ENCODE data around the gene LEFTY2. TPM values are rescaled to one million over a fixed set of nuclear protein-coding genes. Genes with fewer than 3 reads are reported as not detected.

LEFTY2 gene
- total RNA-seq, 2 donors from 2014 or later = 0.99 to 8.0 TPM

DNA sequence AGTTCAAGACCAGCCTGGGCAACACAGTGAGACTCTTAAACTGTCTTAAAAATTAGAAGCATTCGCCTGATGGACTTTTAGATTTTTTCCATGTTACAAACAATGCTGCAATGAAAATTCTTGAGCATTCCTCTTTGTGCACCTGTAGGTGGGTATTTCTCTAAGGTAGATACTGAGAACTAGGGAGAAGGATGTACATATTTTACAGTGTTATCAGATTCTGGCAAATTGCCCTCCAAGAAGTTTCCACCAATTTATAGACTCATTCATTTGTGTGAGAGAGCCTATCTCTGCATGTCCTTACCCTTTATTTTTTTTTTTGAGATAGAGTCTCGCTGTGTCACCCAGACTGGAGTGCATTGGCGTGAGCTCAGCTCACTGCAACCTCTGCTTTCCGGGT, 12.3 kb upstream of the LEFTY2 start:
- Histone ChIP-seq H3K9me3 (no peaks in the 10 kb centered on the region), H3K36me3 (replicated peaks in 1 of 2; ENCODE audit: insufficient read depth in 1 of 2, low read depth in 2 of 2) (no peaks in the 10 kb centered on the region)
- TF ChIP-seq POLR2A (IDR thresholded peaks at IDR 0.05) = no peak
- TF ChIP-seq, protein P1, sequence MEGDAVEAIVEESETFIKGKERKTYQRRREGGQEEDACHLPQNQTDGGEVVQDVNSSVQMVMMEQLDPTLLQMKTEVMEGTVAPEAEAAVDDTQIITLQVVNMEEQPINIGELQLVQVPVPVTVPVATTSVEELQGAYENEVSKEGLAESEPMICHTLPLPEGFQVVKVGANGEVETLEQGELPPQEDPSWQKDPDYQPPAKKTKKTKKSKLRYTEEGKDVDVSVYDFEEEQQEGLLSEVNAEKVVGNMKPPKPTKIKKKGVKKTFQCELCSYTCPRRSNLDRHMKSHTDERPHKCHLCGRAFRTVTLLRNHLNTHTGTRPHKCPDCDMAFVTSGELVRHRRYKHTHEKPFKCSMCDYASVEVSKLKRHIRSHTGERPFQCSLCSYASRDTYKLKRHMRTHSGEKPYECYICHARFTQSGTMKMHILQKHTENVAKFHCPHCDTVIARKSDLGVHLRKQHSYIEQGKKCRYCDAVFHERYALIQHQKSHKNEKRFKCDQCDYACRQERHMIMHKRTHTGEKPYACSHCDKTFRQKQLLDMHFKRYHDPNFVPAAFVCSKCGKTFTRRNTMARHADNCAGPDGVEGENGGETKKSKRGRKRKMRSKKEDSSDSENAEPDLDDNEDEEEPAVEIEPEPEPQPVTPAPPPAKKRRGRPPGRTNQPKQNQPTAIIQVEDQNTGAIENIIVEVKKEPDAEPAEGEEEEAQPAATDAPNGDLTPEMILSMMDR (IDR thresholded peaks at IDR 0.05) = no peak

DNA sequence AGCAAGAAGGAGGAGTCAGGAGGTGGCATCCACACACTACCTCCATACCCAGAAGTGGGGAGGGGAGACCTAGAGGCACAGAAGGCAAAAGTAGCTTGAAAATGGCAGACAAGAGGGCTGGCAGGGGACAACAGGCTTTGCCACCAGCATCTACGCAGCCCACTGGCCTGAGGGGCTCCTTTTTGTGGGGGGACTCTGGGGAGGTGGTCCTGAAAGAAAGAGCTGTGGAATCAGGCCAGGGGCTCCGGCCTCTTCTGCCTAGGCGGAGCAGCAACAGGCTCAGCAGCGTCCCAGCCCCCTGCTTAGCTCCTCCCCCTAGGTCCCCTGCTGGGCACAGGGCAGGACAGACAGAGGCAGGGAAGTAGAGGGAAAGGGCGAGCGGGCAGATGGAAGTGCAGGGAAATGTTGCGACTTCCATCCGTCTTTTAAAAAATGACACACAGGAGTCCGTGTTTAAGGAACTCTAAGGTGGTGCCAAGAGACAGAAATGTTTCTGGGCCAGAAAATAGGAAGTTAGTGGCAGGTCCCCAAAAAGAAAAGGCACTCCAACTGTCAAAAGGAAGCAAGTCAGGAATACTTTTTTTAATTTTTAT, 10.0 kb upstream of the LEFTY2 start:
- WGBS, 2 donors = 62 to 85% methylated on average over 8 to 9 of the region's 9 CpGs
- ATAC-seq (no peak), DNase-seq (no peak)
- no peaks in the 10 kb centered on the region for H3K4me1 ChIP-seq
- TF ChIP-seq POLR2A (IDR thresholded peaks at IDR 0.05) = no peak
- TF ChIP-seq, protein P1 (IDR thresholded peaks at IDR 0.05) = no peak
- H3K9me3 ChIP-seq = no peaks in the 10 kb centered on the region
- no peak overlapping the region for H3K27ac ChIP-seq
- no peak overlapping the region for H3K4me3 ChIP-seq
- no peaks in the 10 kb centered on the region for H3K36me3 ChIP-seq (replicated peaks in 1 of 2; ENCODE audit: insufficient read depth in 1 of 2, low read depth in 2 of 2)
- no peaks in the 10 kb centered on the region for H3K27me3 ChIP-seq
- intact Hi-C loops (cut with DNase I) = no loop called here

More for the DNA sequence above, 12.3 kb upstream of the LEFTY2 start:
- intact Hi-C loops (cut with DNase I) = no loop called here
- ATAC-seq = no peak
- WGBS, 2 donors = 81 to 93% methylated on average over 4 of the region's 4 CpGs
- Histone ChIP-seq H3K27ac (no peak overlapping the region), H3K27me3 (no peaks in the 10 kb centered on the region), H3K4me3 (no peak overlapping the region), H3K4me1 (no peaks in the 10 kb centered on the region)
- DNase-seq = no peak

DNA sequence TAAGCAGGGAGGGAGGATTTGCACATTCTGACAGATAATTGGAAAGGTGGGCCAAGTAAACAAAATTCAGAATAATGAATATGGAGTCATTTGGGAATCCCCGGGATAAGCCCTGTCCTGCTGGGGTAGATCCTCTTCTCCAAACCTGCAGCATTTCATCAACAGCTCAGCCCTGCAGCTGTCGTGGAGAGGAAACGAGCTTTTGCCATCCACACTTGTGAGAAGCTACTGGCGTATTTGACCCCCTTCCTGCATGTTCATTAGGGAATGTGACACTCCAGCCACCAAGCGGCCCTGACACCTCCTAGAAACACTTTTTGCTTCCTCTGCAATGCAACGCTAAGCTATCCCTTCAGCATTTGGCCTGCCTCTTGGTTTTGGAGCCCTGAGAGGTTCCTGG, 8.0 kb upstream of the LEFTY2 start:
- Histone ChIP-seq H3K36me3 (replicated peaks in 1 of 2; ENCODE audit: insufficient read depth in 1 of 2, low read depth in 2 of 2) (no peaks in the 10 kb centered on the region), H3K27ac (no peak overlapping the region), H3K9me3 (no peaks in the 10 kb centered on the region), H3K4me3 (no peak overlapping the region), H3K27me3 (no peaks in the 10 kb centered on the region), H3K4me1 (no peaks in the 10 kb centered on the region)
- TF ChIP-seq, protein P1 (IDR thresholded peaks at IDR 0.05) = no peak
- TF ChIP-seq POLR2A (IDR thresholded peaks at IDR 0.05) = no peak
- intact Hi-C loops (cut with DNase I) = no loop called here
- ATAC-seq (no peak), DNase-seq (no peak)
- 62 to 68% methylated on average over 6 of the region's 6 CpGs for WGBS, 2 donors

DNA sequence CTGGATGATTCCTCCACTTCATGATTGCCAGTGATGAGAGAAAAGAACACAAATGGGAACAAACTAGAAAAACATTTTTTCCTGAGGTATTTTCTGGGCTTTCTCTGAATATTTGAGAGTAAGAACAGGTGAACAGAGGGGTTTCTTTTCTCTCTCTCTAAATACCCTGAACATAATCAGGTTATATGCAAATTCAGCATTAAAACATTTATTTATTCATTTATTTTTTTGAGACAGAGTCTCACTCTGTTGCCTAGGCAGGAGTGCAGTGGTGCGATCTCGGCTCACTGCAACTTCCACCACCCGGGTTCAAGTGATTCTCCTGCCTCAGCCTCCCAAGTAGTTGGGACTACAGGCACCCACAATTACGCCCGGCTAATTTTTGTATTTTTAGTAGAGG, 5.8 kb upstream of the LEFTY2 start:
- no peak for ATAC-seq
- Histone ChIP-seq H3K4me3 (no peak overlapping the region), H3K27me3 (no peaks in the 10 kb centered on the region), H3K27ac (no peak overlapping the region), H3K4me1 (no peaks in the 10 kb centered on the region), H3K36me3 (replicated peaks in 1 of 2; ENCODE audit: insufficient read depth in 1 of 2, low read depth in 2 of 2) (no peaks in the 10 kb centered on the region), H3K9me3 (no peaks in the 10 kb centered on the region)
- intact Hi-C loops (cut with DNase I) = no loop called here
- no peak for DNase-seq
- 80 to 95% methylated on average over 5 of the region's 5 CpGs for WGBS, 2 donors
- TF ChIP-seq POLR2A (IDR thresholded peaks at IDR 0.05) = no peak
- TF ChIP-seq, protein P1 (IDR thresholded peaks at IDR 0.05) = no peak

DNA sequence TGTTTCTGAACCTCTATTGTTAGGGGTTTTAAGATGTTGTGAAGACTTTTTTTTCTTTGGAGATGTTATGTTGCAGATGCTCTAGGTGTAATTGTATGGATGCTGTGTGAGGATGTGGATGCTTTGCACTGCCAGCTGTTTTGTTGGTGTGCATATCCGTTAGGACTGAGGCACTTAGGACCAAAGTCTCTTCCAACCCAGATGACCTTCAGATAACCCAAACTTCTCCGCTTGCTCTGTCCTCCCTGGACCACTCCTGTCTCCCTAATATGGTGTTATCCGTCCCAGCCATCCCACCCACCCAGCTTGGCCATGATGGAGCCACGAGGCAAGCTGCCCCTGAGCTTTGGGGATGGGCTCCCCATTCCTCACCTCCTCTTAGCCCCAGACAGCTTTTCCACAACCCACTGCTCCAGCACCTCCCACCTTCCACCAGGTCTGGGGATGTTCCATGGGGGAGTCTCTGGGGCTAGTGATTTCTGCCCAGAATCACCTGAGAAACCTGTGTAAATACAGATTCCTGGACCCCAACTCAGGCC, 5.1 kb upstream of the LEFTY2 start:
- intact Hi-C loops (cut with DNase I) = no loop called here
- Histone ChIP-seq H3K4me3 (no peak overlapping the region), H3K36me3 (replicated peaks in 1 of 2; ENCODE audit: insufficient read depth in 1 of 2, low read depth in 2 of 2) (no peaks in the 10 kb centered on the region), H3K4me1 (no peaks in the 10 kb centered on the region), H3K27ac (no peak overlapping the region), H3K9me3 (no peaks in the 10 kb centered on the region), H3K27me3 (no peaks in the 10 kb centered on the region)
- no peak for ATAC-seq
- no peak for DNase-seq
- TF ChIP-seq, protein P1 (IDR thresholded peaks at IDR 0.05) = no peak
- no peak for TF ChIP-seq POLR2A (IDR thresholded peaks at IDR 0.05)
- WGBS, 2 donors = 68 to 70% methylated on average over 4 of the region's 4 CpGs
